Jurkat, Clone E6-1 (cell line): ENCODE data around the gene RWDD4.
"Not testable (repeated sequence)": the region's sequence is repeated elsewhere in the genome, so short reads cannot be mapped to it uniquely, and the experiment has no call there.

Experiments used
- DNase-seq: peaks from one replicate; pipeline ENCODE4 v3.0.0-alpha.2; 2011; ENCODE audit warnings: low read depth, low spot score
- H3K4me3 ChIP-seq: 2 replicates; pipeline ENCODE4 v1.5.1; 2011; ENCODE audit warnings: mild to moderate bottlenecking, low read length, control low read depth, moderate library complexity

The RWDD4 gene

GRCh38 chr4:183637461-183637860 lies 21.5 kb downstream of the RWDD4 start:
- H3K4me3 ChIP-seq = no peak overlapping the region
- no peak for DNase-seq

- no peak overlapping the region for H3K4me3 ChIP-seq
- DNase-seq = no peak
Measured at GRCh38 chr4:183636923-183637322, 22.1 kb downstream of the RWDD4 start.

GRCh38 chr4:183636503-183636902 lies 22.5 kb downstream of the RWDD4 start:
- no peak overlapping the region for H3K4me3 ChIP-seq
- no peak for DNase-seq

- DNase-seq = no peak
- no peak overlapping the region for H3K4me3 ChIP-seq
Measured at GRCh38 chr4:183635741-183636140, 23.2 kb downstream of the RWDD4 start.

GRCh38 chr4:183635321-183635720 lies 23.7 kb downstream of the RWDD4 start:
- no peak for DNase-seq
- no peak overlapping the region for H3K4me3 ChIP-seq

- no peak overlapping the region for H3K4me3 ChIP-seq
- no peak for DNase-seq
Measured at GRCh38 chr4:183633476-183634400, 25.2 kb downstream of the RWDD4 start.

- no peak overlapping the region for H3K4me3 ChIP-seq
- DNase-seq = no peak
Measured at GRCh38 chr4:183632689-183633088, 26.3 kb downstream of the RWDD4 start.

GRCh38 chr4:183631577-183632198 lies 27.3 kb downstream of the RWDD4 start:
- DNase-seq = no peak
- no peak overlapping the region for H3K4me3 ChIP-seq

- no peak for DNase-seq
- no peak overlapping the region for H3K4me3 ChIP-seq
Measured at GRCh38 chr4:183627979-183628588, 30.9 kb downstream of the RWDD4 start.

- DNase-seq, H3K4me3 ChIP-seq: not testable (repeated sequence)
Measured at GRCh38 chr4:183627286-183627685, 31.7 kb downstream of the RWDD4 start.

- DNase-seq = no peak
- H3K4me3 ChIP-seq = no peak overlapping the region
Measured at GRCh38 chr4:183626168-183626567, 32.8 kb downstream of the RWDD4 start.

GRCh38 chr4:183624548-183624947 lies 34.4 kb downstream of the RWDD4 start:
- no peak for DNase-seq

GRCh38 chr4:183621875-183622274 lies 37.1 kb downstream of the RWDD4 start:
- H3K4me3 ChIP-seq = no peak overlapping the region

More at GRCh38 chr4:183624548-183624947, 34.4 kb downstream of the RWDD4 start:
- H3K4me3 ChIP-seq = no peak overlapping the region

GRCh38 chr4:183620421-183620820 lies 38.6 kb downstream of the RWDD4 start:
- DNase-seq = no peak
- no peak overlapping the region for H3K4me3 ChIP-seq

More at GRCh38 chr4:183621875-183622274, 37.1 kb downstream of the RWDD4 start:
- no peak for DNase-seq

GRCh38 chr4:183618681-183619080 lies 40.3 kb downstream of the RWDD4 start:
- no peak for DNase-seq
- H3K4me3 ChIP-seq = no peak overlapping the region

- no peak overlapping the region for H3K4me3 ChIP-seq
- DNase-seq = no peak
Measured at GRCh38 chr4:183617075-183617474, 41.9 kb downstream of the RWDD4 start.

GRCh38 chr4:183612329-183613250 lies 46.4 kb downstream of the RWDD4 start:
- DNase-seq = no peak
- H3K4me3 ChIP-seq = no peak overlapping the region

GRCh38 chr4:183611210-183611830 lies 47.7 kb downstream of the RWDD4 start:
- no peak for DNase-seq
- H3K4me3 ChIP-seq = no peak overlapping the region

- no peak overlapping the region for H3K4me3 ChIP-seq
- DNase-seq = no peak
Measured at GRCh38 chr4:183610613-183611012, 48.4 kb downstream of the RWDD4 start.
